ENCODE measurements around the gene RNF166.
"Not testable (repeated sequence)": the region's sequence is repeated elsewhere in the genome, so short reads cannot be mapped to it uniquely, and the experiment has no call there.

Gene RNF166

GRCh38 chr16:88669980-88670379 lies 36.2 kb downstream of the RNF166 start:
- DNase-seq = no peak

DNA sequence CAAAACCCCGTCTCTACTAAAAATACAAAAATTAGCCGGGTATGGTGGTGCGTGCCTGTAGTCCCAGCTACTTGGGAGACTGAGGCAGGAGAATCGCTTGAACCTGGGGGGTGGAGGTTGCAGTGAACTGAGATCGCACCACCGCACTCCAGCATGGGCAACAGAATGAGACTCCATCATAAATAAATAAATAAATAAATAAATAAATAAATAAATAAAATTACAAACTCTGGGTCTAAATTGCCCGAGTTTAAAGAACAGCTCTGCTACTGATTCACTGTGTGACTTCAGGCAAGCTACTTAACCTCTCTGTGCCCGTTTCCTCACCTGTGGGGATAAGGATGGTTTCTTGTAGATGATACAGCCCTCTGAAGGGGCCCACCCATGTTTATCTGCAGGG lies 36.7 kb downstream of the RNF166 start:
- not testable (repeated sequence) for DNase-seq

DNA sequence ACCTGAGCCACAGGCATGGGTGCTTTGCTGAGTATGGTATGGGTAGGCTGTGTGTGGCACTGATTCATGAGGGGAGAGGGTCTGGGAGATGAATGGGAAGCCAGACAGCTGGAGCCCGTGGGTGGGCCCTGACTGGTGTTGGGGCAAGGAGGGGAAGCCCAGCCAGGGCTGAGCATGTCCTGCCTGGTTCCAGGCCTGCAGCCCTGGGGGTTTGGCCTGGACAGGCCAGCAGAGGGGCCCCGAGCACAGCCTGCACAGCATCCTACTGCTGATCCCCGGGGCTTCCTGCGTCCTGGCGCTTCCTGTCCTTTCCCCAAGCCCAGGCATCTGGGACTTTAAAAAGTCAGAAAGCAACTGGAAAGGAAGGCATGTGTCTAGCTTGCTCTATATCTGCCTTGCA lies 38.7 kb downstream of the RNF166 start:
- no peak for DNase-seq

DNA sequence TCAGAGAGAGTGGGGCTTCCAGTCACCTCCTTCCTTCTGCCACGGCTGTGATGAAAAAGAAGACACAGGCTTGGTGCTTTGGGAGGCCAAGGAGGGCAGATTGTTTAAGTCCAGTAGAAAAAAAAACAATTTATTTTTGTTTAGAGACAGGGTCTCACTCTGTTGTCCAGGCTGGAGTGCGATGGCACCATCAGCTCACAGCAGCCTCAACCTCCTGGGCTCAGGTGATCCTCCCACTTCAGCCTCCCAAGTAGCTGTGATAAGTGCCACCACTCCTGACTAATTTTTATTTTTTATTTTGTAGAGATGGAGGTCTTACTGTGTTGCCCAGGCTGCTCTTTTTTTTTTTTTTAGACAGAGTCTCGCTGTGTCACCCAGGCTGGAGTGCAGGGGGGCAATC lies 40.6 kb downstream of the RNF166 start:
- DNase-seq = no peak

- DNase-seq = no peak
Measured at GRCh38 chr16:88665148-88665547, 41.1 kb downstream of the RNF166 start.

DNA sequence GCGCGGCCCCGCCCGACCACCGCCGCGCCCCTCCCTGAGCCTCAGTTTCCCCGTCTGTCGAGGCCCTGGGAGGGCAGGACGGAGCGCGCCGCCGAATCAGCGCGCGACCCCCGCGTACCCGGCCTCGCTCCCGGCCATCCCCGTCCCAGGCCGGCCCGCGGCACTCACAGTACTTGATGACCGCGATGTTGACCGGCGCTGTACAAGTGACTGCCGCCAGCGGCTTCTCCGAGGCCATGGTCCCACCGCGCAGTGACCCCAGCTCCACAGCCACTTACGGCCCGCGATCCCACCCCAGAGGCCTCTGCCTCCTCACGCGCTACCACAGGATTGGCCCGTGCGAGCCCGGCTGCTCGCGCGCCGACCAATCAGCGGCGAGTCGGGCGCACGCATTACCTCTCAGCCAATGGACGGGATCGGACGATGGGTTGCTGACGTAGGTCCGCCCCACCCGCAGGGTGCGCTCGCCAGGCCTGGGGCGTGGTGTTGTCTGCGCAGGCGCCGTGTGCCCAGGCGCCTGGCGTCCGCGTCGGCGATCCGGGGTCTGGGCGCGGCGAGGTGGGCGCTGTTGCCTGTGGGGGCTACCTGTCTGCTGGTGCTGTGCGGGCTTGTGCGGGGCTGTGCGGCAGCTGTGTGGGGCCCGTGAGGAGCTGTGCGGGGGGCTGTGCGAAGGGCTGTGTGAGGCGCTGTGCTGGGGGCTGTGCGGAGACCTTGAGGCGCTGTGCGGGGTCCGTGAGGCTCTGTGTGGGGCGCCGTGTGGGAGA lies 43.2 kb downstream of the RNF166 start, which contains the start of gene MVD:
MVD (minus strand) TSS at position 249 of the 764 bp plus-strand sequence; CDS start at position 238, 11 bp downstream.
- DNase-seq = peak; percentile 96

DNA sequence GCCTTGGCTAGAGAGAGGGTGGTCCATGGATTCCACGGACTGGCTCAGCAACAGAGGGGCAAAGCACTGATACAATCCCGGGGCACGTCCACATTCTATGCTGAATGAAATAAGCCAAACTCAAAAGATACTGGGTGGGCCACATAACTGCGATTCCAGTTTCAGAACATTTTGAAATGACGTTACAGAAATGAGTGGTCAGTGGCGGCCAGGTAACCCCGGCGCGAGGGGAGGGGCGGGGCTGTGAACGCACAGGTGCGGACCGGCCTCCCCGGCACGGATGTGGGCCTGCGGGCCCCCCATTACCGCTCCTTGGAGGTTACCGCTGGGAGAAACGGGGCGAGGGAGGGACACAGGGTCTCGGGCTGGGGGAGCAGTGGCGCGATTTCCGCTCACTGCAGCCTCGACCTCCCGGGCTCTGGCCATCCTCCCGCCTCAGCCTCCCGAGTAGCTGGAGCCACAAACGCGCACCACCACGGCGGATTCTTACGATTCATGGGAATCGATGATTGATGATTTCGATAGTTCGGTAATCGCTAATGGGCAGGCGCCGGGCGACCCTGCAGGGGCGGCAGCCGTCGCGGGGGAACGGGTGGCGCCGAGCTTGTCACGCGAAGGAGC lies 43.9 kb downstream of the RNF166 start:
- no peak for DNase-seq

GRCh38 chr16:88661468-88661867 lies 44.7 kb downstream of the RNF166 start:
- no peak for DNase-seq

GRCh38 chr16:88659160-88659559 lies 47.0 kb downstream of the RNF166 start:
- no peak for DNase-seq

DNA sequence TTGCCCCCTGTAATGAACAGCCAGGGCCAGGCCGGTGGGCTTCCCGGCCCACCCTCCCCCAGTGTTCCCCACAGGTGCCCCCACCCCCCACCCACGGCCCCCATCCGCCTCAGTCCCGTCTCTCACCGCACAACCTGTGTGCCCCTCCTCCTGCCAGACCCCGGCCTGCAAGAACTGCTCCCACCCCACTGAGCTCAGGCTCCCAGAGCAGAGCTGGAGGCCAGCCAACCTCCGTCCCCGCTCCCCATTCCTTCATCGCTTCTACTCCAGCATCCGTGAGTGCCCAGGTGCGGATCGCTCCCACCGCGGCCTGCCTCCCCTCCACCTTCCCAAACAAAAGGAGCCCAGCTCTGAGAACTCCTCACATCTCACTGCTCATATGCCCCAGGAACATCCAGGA lies 47.5 kb downstream of the RNF166 start:
- no peak for DNase-seq

GRCh38 chr16:88657371-88657770 lies 48.8 kb downstream of the RNF166 start:
- no peak for DNase-seq

- DNase-seq = no peak
Measured at GRCh38 chr16:88656291-88656980, 49.8 kb downstream of the RNF166 start.

- no peak for DNase-seq
Measured at GRCh38 chr16:88655733-88656281, 50.4 kb downstream of the RNF166 start.

DNA sequence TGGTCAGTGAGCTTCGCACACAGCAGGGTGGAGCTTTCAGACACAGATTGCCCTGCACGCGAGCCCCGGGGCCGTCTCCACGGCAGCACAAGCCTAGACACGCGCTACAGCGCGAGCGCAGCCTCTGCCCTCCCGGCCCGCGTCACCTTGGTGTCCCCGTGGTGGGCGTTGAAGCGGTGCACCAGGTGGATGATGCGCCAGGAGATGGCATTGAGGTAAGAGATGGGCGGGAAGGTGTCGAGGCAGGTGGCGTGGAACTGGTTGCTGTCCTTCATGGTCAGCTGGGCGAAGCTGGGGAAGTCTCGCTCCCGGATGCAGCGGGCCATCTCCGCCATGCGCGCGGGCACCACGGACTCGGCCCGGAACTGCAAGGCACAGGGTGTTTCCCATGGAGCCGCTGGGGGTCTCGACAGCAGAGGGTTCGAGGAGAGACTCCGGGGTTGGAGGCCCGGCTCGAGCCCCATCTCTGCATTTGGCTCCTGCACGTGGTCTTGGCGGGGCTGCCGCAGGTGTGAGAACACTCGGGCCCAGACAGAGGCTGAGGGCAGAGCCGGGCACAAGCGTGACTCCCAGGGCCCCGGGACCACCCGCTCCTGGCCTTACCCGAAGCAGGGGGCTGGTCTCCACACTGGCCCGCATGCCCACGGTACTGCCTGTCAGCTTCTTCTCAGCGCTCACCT lies 51.0 kb downstream of the RNF166 start:
- no peak for DNase-seq

- no peak for DNase-seq
Measured at GRCh38 chr16:88654363-88655052, 51.7 kb downstream of the RNF166 start.

DNA sequence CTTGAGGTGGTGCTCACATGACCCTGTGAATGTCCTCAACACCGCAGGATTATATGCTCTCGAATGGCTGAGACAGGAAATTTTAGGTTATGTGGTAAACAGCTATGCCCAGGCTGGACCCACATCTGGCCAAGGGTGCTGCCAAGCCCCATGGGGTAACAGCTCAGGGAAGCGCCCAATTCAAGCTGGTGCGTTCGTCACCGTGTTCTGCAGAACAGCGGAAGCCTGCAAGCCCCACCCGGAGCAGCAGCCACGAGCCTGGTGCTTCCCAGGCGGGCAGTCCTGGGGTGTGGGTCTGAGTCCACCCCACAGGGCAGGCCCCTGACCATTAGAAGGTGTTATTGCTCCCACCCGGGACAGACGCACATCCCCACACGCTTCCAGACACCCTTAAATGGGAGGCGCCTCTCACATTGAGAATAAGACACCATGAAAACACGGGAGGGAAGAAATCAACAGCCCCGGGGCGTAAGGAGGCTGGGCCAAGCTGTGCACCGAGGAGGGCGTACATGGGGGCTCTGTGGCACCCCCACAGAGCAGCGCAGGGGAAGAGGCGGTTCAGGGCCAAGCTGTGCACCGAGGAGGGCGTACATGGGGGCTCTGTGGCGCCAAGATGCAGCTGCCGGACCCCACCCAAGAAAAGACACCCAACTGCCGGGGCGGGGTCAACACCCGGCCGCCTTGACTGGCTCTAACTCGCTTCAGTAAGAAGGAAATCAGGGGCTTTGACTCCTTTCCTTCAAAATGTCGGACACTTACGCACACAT lies 52.4 kb downstream of the RNF166 start:
- DNase-seq = no peak

DNA sequence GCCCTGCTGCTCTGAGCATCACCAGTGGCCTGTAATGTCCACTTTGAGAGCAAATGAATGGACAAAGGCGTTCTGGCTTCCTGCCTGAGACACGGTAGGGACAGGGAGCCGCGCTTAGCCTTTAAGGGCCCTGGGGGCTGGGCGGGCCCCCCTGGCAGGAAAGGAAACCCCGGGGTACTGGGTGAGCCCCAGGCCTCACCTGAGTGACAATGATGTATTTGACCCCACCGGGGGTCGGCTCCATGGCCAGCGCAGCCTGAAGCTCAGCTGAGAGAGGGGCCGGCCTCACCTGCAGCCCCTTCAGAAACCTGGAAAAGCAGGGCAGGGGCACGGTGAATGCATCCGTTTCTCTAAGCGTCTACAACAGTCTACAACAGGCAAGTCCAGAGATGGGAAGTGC lies 53.1 kb downstream of the RNF166 start:
- no peak for DNase-seq

GRCh38 chr16:88652762-88653063 lies 53.5 kb downstream of the RNF166 start:
- DNase-seq = no peak

- DNase-seq = no peak
Measured at GRCh38 chr16:88651989-88652761, 54.0 kb downstream of the RNF166 start.

GRCh38 chr16:88651276-88651988 lies 54.8 kb downstream of the RNF166 start:
- peak; percentile 89 for DNase-seq

Data from stimulated activated CD4-positive, alpha-beta T cell treated with anti-CD3 and anti-CD28 coated beads, Interleukin-1b, Interleukin-23, amount 100 ng/mL, for 48 hours (primary cell).